ENCODE results near the gene GPR137. TPM values are rescaled to one million over a fixed set of nuclear protein-coding genes. Genes with fewer than 3 reads are reported as not detected.

The GPR137 gene, protein sequence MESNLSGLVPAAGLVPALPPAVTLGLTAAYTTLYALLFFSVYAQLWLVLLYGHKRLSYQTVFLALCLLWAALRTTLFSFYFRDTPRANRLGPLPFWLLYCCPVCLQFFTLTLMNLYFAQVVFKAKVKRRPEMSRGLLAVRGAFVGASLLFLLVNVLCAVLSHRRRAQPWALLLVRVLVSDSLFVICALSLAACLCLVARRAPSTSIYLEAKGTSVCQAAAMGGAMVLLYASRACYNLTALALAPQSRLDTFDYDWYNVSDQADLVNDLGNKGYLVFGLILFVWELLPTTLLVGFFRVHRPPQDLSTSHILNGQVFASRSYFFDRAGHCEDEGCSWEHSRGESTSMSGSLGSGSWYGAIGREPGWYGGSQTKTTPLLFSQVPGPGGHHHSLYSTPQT
- 68.0 and 71.4 TPM in 2 replicates for total RNA-seq
- long read RNA-seq, result 0 reads

GRCh38 chr11:64284962-64285884 lies at the start of gene GPR137:
TSS of gene GPR137 (plus strand) at chr11:64285848. CDS start at chr11:64286525, 677 bp downstream.
- Mint-ChIP-seq H3K4me3 (ENCODE audit: unreplicated experiment) (peak within 1 kb of the TSS; percentile 82), H3K27ac (ENCODE audit: unreplicated experiment) (peak within 1 kb of the TSS; percentile 88), H3K27me3 (ENCODE audit: unreplicated experiment) (no peaks in the 10 kb centered on the region), H3K4me1 (ENCODE audit: unreplicated experiment) (peaks cover 23% of the 10 kb centered on the region), H3K9me3 (ENCODE audit: unreplicated experiment) (no peaks in the 10 kb centered on the region), H3K36me3 (ENCODE audit: unreplicated experiment) (peaks cover 10% of the 10 kb centered on the region)
- peak; percentile 95 for DNase-seq (ENCODE audit: extremely low spot score, unreplicated experiment)
- no peak for TF ChIP-seq CTCF (IDR thresholded peaks at IDR 0.05)

GRCh38 chr11:64237484-64237951 lies 48.1 kb upstream of the GPR137 start:
- Mint-ChIP-seq H3K27ac (ENCODE audit: unreplicated experiment) (no peak overlapping the region), H3K9me3 (ENCODE audit: unreplicated experiment) (no peaks in the 10 kb centered on the region), H3K36me3 (ENCODE audit: unreplicated experiment) (peaks cover 2% of the 10 kb centered on the region), H3K4me1 (ENCODE audit: unreplicated experiment) (peaks cover 33% of the 10 kb centered on the region), H3K4me3 (ENCODE audit: unreplicated experiment) (no peak overlapping the region), H3K27me3 (ENCODE audit: unreplicated experiment) (no peaks in the 10 kb centered on the region)
- DNase-seq (ENCODE audit: extremely low spot score, unreplicated experiment), result no peak
- TF ChIP-seq CTCF (IDR thresholded peaks at IDR 0.05), result no peak

DNA sequence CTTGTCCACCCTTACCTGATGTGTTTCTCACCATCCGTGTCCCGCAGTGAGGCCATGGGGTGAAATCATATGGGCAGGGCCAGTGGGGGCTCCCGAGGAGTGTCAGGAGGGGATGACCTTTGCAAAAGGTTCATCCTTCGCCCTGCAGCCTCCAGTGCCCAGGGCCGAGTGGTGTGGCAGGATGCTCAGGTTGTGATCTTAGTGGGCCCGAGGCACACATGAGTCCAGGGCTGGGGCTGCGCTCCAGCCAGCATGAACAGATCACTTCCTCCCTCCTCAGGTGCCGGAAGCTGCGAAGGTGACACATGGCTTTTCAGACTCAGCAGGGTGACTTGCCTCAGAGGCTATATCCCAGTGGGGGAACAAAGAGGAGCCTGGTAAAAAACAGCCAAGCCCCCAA lies 47.6 kb upstream of the GPR137 start:
- Mint-ChIP-seq H3K4me3 (ENCODE audit: unreplicated experiment) (no peak overlapping the region), H3K36me3 (ENCODE audit: unreplicated experiment) (peaks cover 4% of the 10 kb centered on the region), H3K27me3 (ENCODE audit: unreplicated experiment) (no peaks in the 10 kb centered on the region), H3K4me1 (ENCODE audit: unreplicated experiment) (peaks cover 32% of the 10 kb centered on the region), H3K9me3 (ENCODE audit: unreplicated experiment) (no peaks in the 10 kb centered on the region), H3K27ac (ENCODE audit: unreplicated experiment) (peak overlapping the region; percentile 13)
- no peak for TF ChIP-seq CTCF (IDR thresholded peaks at IDR 0.05)
- no peak for DNase-seq (ENCODE audit: extremely low spot score, unreplicated experiment)

DNA sequence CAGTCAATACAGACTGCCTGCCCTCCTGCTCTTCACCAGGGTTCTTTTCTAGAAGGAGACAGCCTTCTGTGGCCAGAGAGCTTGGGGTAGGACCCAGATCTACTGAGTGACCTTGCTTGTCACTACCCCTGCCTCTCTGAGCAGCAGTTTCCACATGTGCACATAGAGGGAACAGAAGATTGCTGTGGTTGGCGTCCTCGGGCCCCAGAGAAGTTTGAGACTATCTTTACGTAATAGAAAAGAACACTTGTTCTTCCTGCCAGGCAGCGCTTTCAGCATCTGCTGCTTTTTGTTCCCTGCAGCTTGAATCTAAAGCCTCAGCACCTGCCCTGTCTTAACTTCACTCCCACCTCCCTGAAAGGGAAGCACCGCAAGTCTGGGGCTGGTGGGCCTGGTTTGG lies 46.6 kb upstream of the GPR137 start:
- H3K27ac Mint-ChIP-seq (ENCODE audit: unreplicated experiment), result peak overlapping the region; percentile 68
- no peaks in the 10 kb centered on the region for H3K27me3 Mint-ChIP-seq (ENCODE audit: unreplicated experiment)
- H3K36me3 Mint-ChIP-seq (ENCODE audit: unreplicated experiment), result peaks cover 11% of the 10 kb centered on the region
- H3K4me1 Mint-ChIP-seq (ENCODE audit: unreplicated experiment), result peaks cover 36% of the 10 kb centered on the region
- TF ChIP-seq CTCF (IDR thresholded peaks at IDR 0.05), result no peak
- no peak for DNase-seq (ENCODE audit: extremely low spot score, unreplicated experiment)
- no peaks in the 10 kb centered on the region for H3K9me3 Mint-ChIP-seq (ENCODE audit: unreplicated experiment)
- no peak overlapping the region for H3K4me3 Mint-ChIP-seq (ENCODE audit: unreplicated experiment)
